Measurements from ENCODE around the gene ATXN7L3B.

- TF ChIP-seq, protein P1, sequence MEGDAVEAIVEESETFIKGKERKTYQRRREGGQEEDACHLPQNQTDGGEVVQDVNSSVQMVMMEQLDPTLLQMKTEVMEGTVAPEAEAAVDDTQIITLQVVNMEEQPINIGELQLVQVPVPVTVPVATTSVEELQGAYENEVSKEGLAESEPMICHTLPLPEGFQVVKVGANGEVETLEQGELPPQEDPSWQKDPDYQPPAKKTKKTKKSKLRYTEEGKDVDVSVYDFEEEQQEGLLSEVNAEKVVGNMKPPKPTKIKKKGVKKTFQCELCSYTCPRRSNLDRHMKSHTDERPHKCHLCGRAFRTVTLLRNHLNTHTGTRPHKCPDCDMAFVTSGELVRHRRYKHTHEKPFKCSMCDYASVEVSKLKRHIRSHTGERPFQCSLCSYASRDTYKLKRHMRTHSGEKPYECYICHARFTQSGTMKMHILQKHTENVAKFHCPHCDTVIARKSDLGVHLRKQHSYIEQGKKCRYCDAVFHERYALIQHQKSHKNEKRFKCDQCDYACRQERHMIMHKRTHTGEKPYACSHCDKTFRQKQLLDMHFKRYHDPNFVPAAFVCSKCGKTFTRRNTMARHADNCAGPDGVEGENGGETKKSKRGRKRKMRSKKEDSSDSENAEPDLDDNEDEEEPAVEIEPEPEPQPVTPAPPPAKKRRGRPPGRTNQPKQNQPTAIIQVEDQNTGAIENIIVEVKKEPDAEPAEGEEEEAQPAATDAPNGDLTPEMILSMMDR (IDR thresholded peaks at IDR 0.05): no peak
- no peak for TF ChIP-seq EZH2 (IDR thresholded peaks at IDR 0.05)
Observed at GRCh38 chr12:74539261-74539660, 1.6 kb downstream of the ATXN7L3B start.

Data from neural progenitor cell (in vitro differentiated cells).